HG03521 (cell line): ENCODE results near the gene MEAK7.

Experiments used
- ATAC-seq: cut with Tn5 transposase; IDR thresholded peaks from one replicate; pipeline ENCODE4 v1.9.1; 2021; ENCODE audit warnings: mild to moderate bottlenecking, moderate library complexity; ENCODE audit not compliant: unreplicated experiment

Gene MEAK7

DNA sequence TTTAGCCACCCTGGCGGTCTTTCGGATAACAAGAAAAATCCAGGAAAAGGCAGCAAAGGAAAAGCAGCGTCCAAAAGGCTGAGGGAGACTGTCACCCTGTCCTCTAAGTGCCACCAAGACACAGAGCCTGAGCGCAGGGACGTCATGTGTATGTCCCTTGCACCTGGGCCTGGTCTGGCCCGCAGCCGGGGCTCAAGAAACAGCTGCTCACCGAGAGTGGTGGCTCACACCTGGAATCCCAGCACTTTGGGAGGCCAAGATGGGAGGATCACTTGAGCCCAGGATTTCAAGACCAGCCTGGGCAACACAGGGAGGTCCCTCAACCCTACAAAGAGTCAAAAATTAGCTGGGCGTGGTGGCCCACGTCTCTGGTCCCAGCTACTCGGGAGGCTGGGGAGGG lies 9.2 kb upstream of the MEAK7 start:
- no peak for ATAC-seq

DNA sequence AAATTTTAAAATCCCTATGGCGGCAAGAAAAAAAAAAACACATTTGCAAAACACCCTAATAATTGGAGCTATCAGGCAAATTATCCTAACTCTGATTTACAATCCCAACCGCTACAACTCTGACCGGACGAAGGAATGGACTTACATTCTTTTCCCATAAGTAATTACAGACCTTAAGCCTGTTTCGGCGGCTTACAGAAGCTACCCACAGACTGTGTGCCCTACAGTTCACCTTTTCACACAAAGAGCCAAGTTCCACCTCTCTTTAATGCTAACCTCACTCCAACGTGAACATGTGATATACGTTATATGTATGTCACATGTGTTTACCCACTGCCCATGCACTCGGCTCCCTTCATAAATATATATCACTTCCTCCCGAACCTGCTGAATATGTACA lies 8.7 kb upstream of the MEAK7 start:
- ATAC-seq: no peak

DNA sequence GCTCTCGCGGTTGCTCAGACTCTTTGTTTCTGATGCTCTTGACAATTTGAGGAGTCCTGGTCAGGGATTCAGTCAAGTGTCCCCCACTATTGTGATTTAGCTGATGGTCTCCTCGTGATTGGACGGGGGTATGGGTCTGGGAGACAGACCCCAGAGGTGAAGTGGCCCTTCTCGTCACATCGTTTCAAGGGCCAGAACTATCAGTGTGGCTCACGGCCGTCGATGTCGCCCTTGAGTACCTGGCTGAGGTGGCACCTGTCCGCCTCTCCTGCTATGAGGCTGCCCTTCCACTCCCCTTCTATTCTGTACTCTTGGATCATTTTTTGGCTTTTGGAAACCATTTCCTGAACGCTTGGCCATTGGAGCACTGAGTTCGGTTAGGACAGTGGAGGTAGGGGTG lies 7.4 kb upstream of the MEAK7 start:
- ATAC-seq: no peak

DNA sequence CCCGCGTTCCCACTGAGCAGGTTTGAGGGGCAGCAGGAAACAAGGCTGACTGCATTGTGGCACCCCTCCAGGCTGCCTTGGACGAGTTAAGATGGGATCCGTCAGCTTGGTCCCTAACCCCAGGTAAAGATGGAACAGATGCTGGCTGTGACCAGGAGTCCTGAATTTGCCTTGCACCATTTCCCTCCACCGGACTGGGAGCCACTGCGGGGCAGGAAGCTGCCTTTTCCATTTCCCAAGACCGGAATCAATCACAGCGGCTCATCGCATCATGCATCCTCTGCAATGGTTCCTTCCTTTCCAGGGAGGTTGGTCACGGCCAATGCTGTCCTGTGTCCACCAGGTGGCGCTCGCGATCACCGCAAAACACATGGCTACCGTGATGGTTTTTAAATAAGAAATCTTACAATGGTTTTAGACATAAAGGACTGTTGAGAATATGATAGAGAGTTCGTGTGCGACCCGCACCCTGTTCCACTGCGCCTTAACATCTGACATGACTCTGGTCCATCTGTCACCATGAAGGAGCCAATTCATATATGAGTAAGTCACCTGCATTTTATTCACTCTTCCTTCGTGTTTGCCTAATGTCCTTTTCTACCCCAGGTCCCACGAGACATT lies 6.8 kb upstream of the MEAK7 start:
- ATAC-seq: no peak

DNA sequence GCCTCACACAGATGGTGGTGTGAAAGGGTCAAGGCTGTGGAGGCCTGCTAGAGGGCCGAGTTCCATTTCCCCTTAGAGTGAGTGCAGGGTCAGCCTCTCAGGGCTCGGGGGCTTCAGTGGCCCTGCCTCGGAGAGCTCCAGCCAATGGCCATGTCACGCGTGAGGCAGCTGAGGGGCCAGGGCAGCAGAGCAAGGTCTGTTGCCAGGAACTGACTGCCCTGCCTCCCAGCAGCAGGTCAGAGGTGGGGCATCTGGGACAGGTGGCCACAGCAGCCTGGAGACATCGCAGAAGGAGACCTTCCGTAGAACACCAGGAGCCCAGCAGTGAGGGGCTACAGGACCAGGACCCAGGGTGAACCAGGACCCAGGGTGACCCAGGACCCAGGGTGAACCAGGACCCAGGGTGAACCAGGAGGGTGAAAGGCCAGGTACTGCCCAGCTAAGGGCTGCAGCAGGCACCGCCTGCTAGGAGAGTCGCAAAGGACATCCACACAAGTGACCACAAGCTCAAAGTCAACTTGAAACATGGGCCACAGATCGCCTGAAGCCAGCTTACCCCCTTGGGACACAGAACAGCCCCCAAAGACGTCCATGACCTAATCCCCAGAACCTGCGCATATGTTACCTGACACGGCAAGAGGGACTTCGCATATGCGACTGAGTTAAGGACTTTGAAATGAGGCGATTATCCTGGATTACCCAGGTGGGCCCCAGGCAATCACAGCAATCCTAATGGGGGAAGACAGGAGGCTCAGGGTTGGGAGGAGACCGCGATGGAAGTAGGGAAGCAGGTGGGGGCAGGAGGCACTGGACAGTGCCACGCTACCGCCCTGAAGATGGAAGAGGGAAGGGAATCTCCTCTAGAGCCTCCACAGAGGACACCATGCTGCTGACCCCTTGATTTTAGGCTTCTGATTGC lies 4.8 kb upstream of the MEAK7 start:
- ATAC-seq: no peak

DNA sequence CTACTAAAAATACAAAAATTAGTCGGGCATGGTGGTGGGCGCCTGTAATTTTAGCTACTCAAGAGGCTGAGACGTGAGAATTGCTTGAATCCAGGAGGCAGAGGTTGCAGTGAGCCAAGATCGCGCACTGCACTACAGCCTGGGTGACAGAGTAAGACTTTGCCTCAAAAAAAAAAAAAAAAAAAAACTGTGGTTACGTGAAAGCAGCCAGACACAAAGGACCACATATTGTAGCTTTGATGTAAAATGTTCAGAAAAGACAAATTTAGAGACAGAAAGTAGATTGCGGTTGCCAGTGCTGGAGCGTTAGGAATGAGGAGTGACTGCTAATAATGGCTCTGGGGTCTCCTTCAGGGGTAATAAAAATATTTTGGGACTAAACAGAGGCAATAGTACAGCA lies 4.0 kb upstream of the MEAK7 start:
- no peak for ATAC-seq

- no peak for ATAC-seq
These were observed 2.8 kb upstream of the MEAK7 start for GRCh38 chr16:84507011-84507982.

DNA sequence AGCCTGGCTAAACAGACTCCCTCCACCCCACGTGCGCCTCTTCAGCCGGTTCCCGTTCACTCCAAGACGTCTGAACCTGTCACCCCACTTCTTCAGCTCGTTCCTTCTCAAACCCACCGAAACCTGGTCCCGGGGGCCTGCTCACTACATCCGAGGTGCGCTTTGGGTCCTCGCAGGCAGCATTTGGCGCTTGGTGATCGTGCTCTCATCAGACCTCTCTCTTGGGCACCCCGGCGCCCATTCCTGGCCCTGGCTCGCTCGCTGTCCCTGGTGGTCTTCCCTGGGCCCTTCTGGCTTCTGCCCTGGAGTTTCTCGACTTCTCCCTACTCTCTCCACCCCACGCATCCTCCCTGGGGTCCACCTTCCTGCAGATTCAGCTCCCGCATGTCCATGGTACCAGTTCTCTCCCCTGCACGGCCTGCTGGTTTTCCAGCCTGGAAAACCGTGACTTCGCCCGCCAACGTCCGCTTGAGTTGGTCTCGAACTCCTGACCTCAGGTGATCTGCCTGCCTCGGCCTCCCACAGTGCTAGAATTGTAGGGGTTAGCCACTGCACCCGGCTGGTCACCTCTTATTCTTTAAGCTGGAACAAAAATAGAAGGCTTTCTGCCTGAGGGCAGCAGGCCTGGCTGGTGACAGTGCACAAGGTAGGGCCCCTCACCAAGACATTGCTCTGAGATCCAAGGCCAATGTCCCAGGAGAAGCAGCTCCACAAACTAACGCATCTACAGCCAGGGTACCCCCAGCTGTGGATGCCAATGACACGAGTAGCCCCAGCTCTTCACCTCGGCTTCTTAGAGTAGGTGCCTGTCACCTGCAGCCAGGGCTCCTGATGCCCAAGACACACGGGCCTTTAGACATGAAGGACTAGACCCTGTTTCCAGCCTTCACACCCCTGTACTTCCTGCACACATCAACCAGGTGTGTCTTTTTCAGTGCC lies 1.1 kb upstream of the MEAK7 start:
- no peak for ATAC-seq

DNA sequence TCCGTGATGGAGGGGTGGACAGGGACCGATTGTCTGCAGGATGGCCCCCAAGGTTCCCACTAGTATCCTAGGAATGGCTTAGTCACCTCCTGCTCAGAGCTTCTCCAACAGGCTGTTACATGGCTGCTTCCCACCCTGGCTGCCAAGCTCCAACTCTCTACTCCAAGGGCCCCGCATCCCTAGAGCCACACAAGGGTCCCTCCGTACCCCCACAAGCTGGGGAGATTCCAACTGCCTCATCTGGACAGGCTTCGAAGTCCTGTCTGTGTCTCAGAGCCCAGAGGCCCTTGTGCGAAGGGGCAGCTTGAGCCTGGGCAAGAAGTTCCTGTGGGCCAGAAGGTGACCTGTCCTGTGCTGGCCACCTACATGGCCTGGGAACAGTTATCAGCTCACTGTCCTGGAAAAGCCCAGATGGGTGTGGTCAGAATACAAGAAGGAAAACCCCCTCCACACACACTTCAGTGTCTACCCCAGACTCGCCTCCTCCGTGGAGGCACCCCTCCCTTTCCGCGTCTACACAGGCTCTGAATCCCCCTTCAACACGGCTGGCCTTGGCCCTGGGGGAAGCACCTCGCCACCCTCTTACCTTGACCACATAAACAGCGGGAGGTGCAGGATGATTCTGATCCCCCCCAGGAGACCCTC lies 586 bp downstream of the MEAK7 start:
- ATAC-seq: no peak

GRCh38 chr16:84502581-84502980 lies 1.9 kb downstream of the MEAK7 start:
- no peak for ATAC-seq

DNA sequence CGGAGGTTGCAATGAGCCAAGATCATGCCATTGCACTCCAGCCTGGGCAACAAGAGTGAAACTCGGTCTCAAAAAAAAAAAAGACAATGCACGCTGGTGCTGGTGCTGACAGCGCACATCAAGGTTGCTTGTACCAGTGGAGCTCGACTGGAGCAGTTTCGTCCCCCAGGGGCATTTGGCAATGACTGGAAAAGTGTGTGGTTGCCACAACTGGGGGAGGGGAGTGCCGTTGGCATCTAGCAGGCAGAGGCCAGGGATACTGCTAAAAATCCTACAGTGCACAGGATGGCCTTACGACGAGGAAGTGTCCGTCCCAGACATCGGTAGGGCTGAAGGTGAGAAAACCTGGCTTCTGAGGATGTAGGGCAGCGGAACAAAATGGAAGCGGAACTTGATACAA lies 2.4 kb downstream of the MEAK7 start:
- no peak for ATAC-seq

DNA sequence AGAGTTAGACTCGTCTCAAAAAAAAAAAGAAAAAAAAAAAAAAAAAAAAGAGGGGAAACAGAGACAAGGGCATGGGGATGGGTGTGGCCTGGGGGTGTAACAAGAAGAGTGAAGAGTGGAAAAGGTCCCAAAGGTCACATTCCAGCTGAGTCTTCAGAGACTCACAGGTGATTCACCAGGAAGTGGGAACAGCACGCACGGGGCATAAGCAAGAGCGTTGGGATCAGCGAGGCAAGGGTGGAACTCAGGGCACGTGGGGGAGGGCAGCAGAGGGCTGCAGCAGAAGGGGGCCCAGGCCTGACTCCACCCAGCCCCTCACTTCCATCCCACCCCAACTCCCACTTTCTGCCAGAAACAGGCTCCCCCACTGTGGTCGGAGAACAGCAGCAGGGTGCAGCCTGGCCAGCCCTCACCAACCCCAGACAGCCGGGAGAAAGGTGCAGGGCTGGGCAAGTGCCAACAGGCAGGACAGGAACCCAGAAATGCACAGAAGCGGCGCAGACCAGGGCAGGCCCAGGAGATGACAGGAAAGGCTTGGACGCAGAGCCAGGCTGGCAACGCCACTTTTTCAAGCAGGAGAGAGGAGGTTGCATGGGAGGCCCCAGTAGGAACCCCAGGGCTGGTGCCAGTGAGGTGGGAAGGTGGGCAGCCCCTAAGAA lies 3.3 kb downstream of the MEAK7 start:
- ATAC-seq: no peak

- no peak for ATAC-seq
These were observed 3.9 kb downstream of the MEAK7 start for GRCh38 chr16:84500531-84500930.

DNA sequence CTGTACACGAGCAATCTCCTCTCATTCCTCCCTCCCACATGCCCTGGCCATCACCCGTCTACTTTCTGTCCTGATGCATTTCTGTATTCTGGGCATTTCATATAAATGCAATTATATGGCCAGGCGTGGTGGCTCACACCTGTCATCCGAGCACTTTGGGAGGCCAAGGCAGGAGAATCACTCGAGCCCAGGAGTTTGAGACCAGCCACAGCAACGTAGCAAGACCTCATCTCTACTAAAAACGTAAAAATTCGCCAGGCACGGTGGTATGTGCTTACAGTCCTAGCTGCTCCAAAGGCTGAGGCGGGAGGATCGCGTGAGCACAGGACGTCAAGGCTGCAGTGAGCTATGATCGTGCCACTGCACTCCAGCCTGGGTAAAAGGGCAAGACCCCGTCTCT lies 4.8 kb downstream of the MEAK7 start:
- ATAC-seq: no peak

- ATAC-seq: no peak
These were observed 5.4 kb downstream of the MEAK7 start for GRCh38 chr16:84498859-84499620.

DNA sequence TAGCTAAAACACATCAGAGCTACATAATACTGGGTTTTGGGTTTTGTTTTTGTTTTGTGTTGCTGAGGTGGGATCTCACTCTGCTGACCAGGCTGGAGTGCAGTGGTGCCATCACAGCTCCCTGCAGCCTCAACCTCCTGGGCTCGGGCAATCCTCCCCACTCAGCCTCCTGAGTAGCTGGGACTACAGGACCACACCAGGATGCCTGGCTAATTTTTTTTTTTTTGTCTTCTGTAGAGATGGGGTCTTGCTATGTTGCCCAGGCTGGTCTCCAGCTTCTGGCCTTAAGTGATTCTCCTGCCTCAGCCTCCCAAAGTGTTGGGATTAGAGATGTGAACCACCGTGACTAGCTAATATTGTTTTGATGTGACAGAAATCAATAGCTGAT lies 6.2 kb downstream of the MEAK7 start:
- ATAC-seq: no peak

DNA sequence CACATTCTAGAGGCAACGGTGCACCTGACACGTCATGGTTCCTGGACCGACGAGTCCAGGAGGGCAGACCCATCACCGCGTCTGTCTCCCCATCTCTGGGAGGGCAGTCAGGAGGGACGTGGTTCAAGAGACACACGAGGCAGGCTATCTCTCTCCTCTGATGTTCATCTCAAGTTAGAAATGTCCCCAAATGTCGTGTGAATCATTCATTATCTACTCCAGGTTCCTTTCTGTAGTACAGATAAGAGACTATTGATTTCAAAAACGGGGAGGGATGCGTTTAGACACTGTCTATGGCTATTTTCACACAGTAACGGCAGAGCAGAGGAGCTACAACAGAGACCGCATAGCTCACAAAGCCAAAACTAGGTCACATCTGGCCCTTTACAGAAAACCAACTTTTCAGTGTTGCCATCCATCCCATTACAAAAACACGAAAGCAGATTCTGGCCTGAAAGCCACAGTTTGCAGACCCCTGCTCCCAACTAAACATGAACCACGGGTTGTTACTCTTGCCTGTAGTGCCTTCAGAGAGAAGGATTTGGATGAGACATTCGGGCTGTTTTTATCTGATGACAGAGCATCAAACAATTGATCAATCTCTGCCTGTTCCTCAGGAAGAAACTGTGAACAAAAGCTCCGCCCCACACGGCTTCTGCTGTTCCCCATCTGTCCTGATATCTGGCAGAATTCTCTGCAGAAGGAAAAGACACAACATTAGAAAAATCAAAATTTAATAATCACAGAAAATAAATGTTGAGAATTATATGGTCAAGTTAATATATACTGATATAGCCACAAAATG lies 6.8 kb downstream of the MEAK7 start:
- no peak for ATAC-seq

- no peak for ATAC-seq
These were observed 7.5 kb downstream of the MEAK7 start for GRCh38 chr16:84496991-84497390.
